ENCODE results near the gene TOP1. TPM values are rescaled to one million over a fixed set of nuclear protein-coding genes. Genes with fewer than 3 reads are reported as not detected.

Gene TOP1
- total RNA-seq, 1 experiment from 2014 or later = 81.8 TPM

DNA sequence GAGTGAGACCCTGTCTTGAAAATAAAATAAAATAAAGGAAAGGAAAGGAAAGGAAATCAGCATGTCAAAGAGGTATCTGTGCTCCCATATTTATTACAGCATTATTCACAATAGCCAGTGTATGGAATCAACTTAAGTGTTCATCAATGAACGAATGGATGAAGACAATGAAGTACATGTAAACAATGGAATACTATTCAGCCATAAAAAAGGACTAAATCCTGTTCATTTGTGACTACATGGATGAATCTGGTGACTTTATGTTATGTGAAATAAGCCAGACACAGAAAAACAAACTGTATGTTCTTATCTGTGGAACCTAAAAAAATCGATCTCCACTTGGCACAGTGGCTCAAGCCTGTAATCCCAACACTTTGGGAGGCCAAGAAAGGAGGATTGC is 28.0 kb upstream of the TOP1 start:
- H3K4me1 Mint-ChIP-seq = peaks cover 25% of the 10 kb centered on the region
- no peaks in the 10 kb centered on the region; the same call in 1 of the 2 replicates for H3K27me3 Mint-ChIP-seq (ENCODE audit: low read depth)
- no peak overlapping the region for H3K4me3 Mint-ChIP-seq
- ATAC-seq (no peak), DNase-seq (ENCODE audit: low spot score) (no peak)
- no peak overlapping the region for H3K27ac Mint-ChIP-seq
- TF ChIP-seq MYBL2 (CRISPR knock-in tag; IDR thresholded peaks at IDR 0.05) (no peak), MLX (CRISPR knock-in tag; IDR thresholded peaks at IDR 0.05) (no peak), NR2C2 (CRISPR knock-in tag; IDR thresholded peaks at IDR 0.05) (no peak), OVOL2 (CRISPR knock-in tag; IDR thresholded peaks at IDR 0.05; ENCODE audit: borderline replicate concordance) (no peak), ZNF281 (CRISPR knock-in tag; IDR thresholded peaks at IDR 0.05) (no peak), SOX15 (CRISPR knock-in tag; IDR thresholded peaks at IDR 0.05) (no peak), FOXK1 (CRISPR knock-in tag; IDR thresholded peaks at IDR 0.05) (no peak), ATF1 (CRISPR knock-in tag; IDR thresholded peaks at IDR 0.05) (no peak), AR (CRISPR knock-in tag; IDR thresholded peaks at IDR 0.05) (no peak), CBFB (CRISPR knock-in tag; IDR thresholded peaks at IDR 0.05; ENCODE audit: low read depth) (no peak), SMAD3 (CRISPR knock-in tag; IDR thresholded peaks at IDR 0.05; ENCODE audit: borderline replicate concordance) (no peak), ZNF671 (CRISPR knock-in tag; IDR thresholded peaks at IDR 0.05) (no peak), NFATC4 (CRISPR knock-in tag; IDR thresholded peaks at IDR 0.05) (no peak), ESRRA (CRISPR knock-in tag; IDR thresholded peaks at IDR 0.05; ENCODE audit: borderline replicate concordance) (no peak)
- TF ChIP-seq, protein P1, sequence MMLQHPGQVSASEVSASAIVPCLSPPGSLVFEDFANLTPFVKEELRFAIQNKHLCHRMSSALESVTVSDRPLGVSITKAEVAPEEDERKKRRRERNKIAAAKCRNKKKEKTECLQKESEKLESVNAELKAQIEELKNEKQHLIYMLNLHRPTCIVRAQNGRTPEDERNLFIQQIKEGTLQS (CRISPR knock-in tag; conservative IDR thresholded peaks at IDR 0.05) = no peak
- TF ChIP-seq, protein P2, sequence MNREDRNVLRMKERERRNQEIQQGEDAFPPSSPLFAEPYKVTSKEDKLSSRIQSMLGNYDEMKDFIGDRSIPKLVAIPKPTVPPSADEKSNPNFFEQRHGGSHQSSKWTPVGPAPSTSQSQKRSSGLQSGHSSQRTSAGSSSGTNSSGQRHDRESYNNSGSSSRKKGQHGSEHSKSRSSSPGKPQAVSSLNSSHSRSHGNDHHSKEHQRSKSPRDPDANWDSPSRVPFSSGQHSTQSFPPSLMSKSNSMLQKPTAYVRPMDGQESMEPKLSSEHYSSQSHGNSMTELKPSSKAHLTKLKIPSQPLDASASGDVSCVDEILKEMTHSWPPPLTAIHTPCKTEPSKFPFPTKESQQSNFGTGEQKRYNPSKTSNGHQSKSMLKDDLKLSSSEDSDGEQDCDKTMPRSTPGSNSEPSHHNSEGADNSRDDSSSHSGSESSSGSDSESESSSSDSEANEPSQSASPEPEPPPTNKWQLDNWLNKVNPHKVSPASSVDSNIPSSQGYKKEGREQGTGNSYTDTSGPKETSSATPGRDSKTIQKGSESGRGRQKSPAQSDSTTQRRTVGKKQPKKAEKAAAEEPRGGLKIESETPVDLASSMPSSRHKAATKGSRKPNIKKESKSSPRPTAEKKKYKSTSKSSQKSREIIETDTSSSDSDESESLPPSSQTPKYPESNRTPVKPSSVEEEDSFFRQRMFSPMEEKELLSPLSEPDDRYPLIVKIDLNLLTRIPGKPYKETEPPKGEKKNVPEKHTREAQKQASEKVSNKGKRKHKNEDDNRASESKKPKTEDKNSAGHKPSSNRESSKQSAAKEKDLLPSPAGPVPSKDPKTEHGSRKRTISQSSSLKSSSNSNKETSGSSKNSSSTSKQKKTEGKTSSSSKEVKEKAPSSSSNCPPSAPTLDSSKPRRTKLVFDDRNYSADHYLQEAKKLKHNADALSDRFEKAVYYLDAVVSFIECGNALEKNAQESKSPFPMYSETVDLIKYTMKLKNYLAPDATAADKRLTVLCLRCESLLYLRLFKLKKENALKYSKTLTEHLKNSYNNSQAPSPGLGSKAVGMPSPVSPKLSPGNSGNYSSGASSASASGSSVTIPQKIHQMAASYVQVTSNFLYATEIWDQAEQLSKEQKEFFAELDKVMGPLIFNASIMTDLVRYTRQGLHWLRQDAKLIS (CRISPR knock-in tag; IDR thresholded peaks at IDR 0.05; ENCODE audit: borderline replicate concordance) = no peak
- TF ChIP-seq, protein P3, sequence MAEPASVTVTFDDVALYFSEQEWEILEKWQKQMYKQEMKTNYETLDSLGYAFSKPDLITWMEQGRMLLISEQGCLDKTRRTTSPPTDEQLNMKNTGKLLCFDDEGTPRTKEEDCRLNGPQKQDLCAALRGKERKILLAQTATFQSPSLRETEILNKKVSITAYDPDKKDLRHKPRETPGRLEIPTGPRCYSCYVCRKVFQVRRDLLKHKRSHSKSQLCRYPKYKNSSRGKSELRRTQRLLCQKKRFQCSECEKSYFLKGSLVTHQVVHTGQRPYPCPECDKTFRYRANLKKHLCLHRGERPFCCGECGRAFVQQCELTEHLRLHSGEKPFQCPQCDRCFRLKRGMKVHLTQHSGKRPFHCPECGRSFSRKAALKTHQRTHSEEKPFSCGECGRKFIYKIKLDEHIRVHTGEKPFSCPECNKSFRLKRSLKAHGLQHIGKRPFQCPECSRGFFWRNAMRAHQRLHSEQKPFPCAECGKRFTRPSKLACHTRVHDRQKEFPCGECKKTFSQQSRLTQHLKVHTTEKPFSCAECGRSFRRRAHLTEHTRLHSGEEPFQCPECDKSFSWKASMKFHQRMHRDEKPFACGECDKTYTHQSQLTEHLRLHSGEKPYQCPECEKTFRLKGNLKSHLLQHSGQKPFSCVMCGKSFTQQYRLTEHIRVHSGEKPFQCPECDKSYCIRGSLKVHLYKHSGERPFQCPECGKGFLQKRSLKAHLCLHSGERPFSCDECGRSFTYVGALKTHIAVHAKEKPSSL (CRISPR knock-in tag; conservative IDR thresholded peaks at IDR 0.05) = no peak
- TF ChIP-seq, protein P4, sequence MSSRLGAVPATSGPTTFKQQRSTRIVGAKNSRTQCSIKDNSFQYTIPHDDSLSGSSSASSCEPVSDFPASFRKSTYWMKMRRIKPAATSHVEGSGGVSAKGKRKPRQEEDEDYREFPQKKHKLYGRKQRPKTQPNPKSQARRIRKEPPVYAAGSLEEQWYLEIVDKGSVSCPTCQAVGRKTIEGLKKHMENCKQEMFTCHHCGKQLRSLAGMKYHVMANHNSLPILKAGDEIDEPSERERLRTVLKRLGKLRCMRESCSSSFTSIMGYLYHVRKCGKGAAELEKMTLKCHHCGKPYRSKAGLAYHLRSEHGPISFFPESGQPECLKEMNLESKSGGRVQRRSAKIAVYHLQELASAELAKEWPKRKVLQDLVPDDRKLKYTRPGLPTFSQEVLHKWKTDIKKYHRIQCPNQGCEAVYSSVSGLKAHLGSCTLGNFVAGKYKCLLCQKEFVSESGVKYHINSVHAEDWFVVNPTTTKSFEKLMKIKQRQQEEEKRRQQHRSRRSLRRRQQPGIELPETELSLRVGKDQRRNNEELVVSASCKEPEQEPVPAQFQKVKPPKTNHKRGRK (CRISPR knock-in tag; IDR thresholded peaks at IDR 0.05; ENCODE audit: borderline replicate concordance) = no peak
- ChIA-PET POLR2A (no interaction called here), CTCF (interaction anchor here (2.4 kb wide), 1 partner anchor 10 kb away, joined by 8 read pairs; no protein-coding TSS in a partner anchor)
- H3K9me3 Mint-ChIP-seq = peaks cover 7% of the 10 kb centered on the region
- H3K36me3 Mint-ChIP-seq = no peaks in the 10 kb centered on the region

Data from WTC11 (cell line).